Activated naive CD8-positive, alpha-beta T cell treated with anti-CD3 and anti-CD28 coated beads, Interleukin-2, amount 10 ng/mL, durations not matched to agents 7 days and 5 days (primary cell): ENCODE results near the gene TMEM184B. TPM values are rescaled to one million over a fixed set of nuclear protein-coding genes. Genes with fewer than 3 reads are reported as not detected.
"Not testable (repeated sequence)": the region's sequence is repeated elsewhere in the genome, so short reads cannot be mapped to it uniquely, and the experiment has no call there.

Source experiments
- ATAC-seq: fragments of 150-1000 bp; cut with Tn5 transposase; one replicate; pipeline ENCODE4 v1.10.0; 2021; ENCODE audit warnings: low read depth, moderate library complexity
- POLR2A ChIA-PET: fragments of 350-600 bp; sonication (Branson Sonifier 250); formaldehyde crosslinking; loops from one replicate; lab custom pipeline; 2021; ENCODE audit warnings: antibody characterized with exemption; lab: Charles Lee
- DNase-seq: peaks from one replicate; pipeline ENCODE4 v3.0.0; 2021
- H3K27ac Mint-ChIP-seq: one replicate; pipeline ENCODE4 v1.8.0; 2022; ENCODE audit warnings: mild to moderate bottlenecking, mixed read lengths
- H3K27me3 Mint-ChIP-seq: one replicate; pipeline ENCODE4 v1.8.0; 2022; ENCODE audit warnings: mild to moderate bottlenecking, moderate library complexity, mixed read lengths
- H3K36me3 Mint-ChIP-seq: one replicate; pipeline ENCODE4 v1.8.0; 2021; ENCODE audit warnings: mild to moderate bottlenecking, mixed read lengths
- H3K4me1 Mint-ChIP-seq: one replicate; pipeline ENCODE4 v1.8.0; 2021; ENCODE audit warnings: mixed read lengths
- H3K4me3 Mint-ChIP-seq: one replicate; pipeline ENCODE4 v1.8.0; 2022; ENCODE audit warnings: mild to moderate bottlenecking, moderate library complexity, mixed read lengths
- H3K9me3 Mint-ChIP-seq: one replicate; pipeline ENCODE4 v1.8.0; 2021; ENCODE audit warnings: mixed read lengths
- total RNA-seq, 2 experiments: library from RNA; stranded (reverse); gene quantifications; one replicate each; pipeline ENCODE4 v1.2.3, GENCODE V29; 2021

Gene TMEM184B
- total RNA-seq, 2 experiments from 2014 or later, result 29.7 to 31.5 TPM

GRCh38 chr22:38190581-38190980, 82.2 kb downstream of the TMEM184B start:
- H3K4me1 Mint-ChIP-seq, result peaks cover 12% of the 10 kb centered on the region
- no peak overlapping the region for H3K27ac Mint-ChIP-seq
- DNase-seq (no peak), ATAC-seq (no peak)
- no peak overlapping the region for H3K4me3 Mint-ChIP-seq
- POLR2A ChIA-PET, result no interaction called here
- H3K9me3 Mint-ChIP-seq, result no peaks in the 10 kb centered on the region
- peaks cover 3% of the 10 kb centered on the region for H3K27me3 Mint-ChIP-seq
- H3K36me3 Mint-ChIP-seq, result no peaks in the 10 kb centered on the region

GRCh38 chr22:38189104-38189503, 83.7 kb downstream of the TMEM184B start:
- Mint-ChIP-seq H3K27ac (no peak overlapping the region), H3K27me3 (peaks cover 8% of the 10 kb centered on the region), H3K9me3 (no peaks in the 10 kb centered on the region), H3K4me3 (no peak overlapping the region), H3K36me3 (no peaks in the 10 kb centered on the region), H3K4me1 (peaks cover 7% of the 10 kb centered on the region)
- ATAC-seq (no peak), DNase-seq (no peak)
- POLR2A ChIA-PET, result no interaction called here

DNA sequence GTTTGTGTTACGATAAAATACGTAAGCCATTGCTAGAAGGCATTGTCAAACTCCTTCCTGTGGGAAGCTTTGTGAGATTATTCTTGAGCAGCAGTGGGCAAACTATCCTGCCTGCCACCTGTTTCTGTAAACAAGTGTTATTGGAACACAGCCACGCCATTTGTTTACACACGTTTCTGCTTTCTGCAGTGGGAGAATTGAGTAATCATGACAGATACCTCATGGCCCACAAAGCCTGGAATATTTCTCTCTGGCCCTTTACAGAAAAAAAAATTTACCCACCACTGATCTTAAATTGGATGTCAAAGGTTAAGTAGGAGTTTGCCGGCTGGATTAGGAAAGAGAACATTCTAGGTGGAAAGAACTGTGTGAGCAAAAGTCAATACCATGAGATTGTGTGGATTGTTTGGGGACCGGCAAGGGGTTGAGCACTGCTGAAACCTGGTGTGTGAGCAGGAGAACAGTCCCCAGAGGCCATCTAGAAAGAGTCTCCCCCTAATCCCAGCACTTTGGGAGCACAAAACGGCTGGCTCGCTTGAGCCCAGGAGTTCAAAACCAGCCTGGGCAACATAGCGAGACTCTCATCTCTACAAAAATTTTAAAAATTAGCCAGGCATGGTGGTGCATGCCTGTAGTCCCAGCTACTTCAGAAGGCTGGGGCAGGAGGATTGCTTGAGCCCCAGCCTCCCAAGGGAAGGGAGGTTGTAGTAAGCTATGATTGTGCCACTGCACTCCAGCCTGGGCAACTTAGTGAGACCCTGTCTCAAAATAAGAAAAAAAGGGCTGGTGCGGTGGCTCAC, 85.2 kb downstream of the TMEM184B start:
- no peaks in the 10 kb centered on the region for H3K9me3 Mint-ChIP-seq
- H3K4me3 Mint-ChIP-seq, result no peak overlapping the region
- ATAC-seq (no peak), DNase-seq (no peak)
- H3K27ac Mint-ChIP-seq, result no peak overlapping the region
- H3K36me3 Mint-ChIP-seq, result no peaks in the 10 kb centered on the region
- peaks cover 8% of the 10 kb centered on the region for H3K27me3 Mint-ChIP-seq
- H3K4me1 Mint-ChIP-seq, result peaks cover 7% of the 10 kb centered on the region
- POLR2A ChIA-PET, result interaction anchor here (1.4 kb wide), 1 partner anchor 14 kb away, joined by 4 read pairs; the partner anchor contains the start of gene MAFF

DNA sequence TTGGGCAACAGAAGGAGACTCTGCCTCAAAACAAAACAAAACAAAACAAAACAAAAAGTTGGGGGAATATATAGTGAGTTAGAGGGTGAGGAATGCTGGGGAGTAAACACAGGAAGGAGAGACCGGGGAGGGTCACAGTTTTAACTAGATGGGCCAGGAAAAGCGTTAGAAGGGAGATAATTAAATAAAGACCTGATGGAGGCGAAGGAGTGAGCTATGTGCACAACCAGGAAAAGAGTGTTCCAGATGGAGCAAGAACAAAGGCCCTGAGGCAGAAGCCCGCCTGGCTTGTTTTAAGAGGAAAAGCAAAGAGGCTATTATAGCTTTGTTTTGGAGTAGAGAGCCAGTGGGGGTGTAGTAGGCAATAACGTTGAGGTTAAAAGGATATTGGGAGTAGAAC, 86.4 kb downstream of the TMEM184B start:
- H3K9me3 Mint-ChIP-seq, result no peaks in the 10 kb centered on the region
- no peak overlapping the region for H3K4me3 Mint-ChIP-seq
- DNase-seq (no peak), ATAC-seq (no peak)
- H3K36me3 Mint-ChIP-seq, result no peaks in the 10 kb centered on the region
- peaks cover 5% of the 10 kb centered on the region for H3K27me3 Mint-ChIP-seq
- POLR2A ChIA-PET, result interaction anchor here (0.6 kb wide), 1 partner anchor 15 kb away, joined by 3 read pairs; no protein-coding TSS in a partner anchor
- H3K4me1 Mint-ChIP-seq, result peaks cover 8% of the 10 kb centered on the region
- H3K27ac Mint-ChIP-seq, result no peak overlapping the region

GRCh38 chr22:38184788-38185187, 88.0 kb downstream of the TMEM184B start:
- peaks cover 24% of the 10 kb centered on the region for H3K4me1 Mint-ChIP-seq
- no peak overlapping the region for H3K4me3 Mint-ChIP-seq
- no peaks in the 10 kb centered on the region for H3K9me3 Mint-ChIP-seq
- ATAC-seq (no peak), DNase-seq (no peak)
- H3K27ac Mint-ChIP-seq, result no peak overlapping the region
- H3K27me3 Mint-ChIP-seq, result peaks cover 5% of the 10 kb centered on the region
- POLR2A ChIA-PET, result no interaction called here
- H3K36me3 Mint-ChIP-seq, result peaks cover 6% of the 10 kb centered on the region

- peak within 1 kb of the TSS; percentile 91 for H3K27ac Mint-ChIP-seq
- H3K9me3 Mint-ChIP-seq, result no peaks in the 10 kb centered on the region
- ATAC-seq (peak; percentile 91), DNase-seq (peak; percentile 99)
- H3K4me3 Mint-ChIP-seq, result peak within 1 kb of the TSS; percentile 95
- peaks cover 12% of the 10 kb centered on the region for H3K36me3 Mint-ChIP-seq
- H3K4me1 Mint-ChIP-seq, result peaks cover 43% of the 10 kb centered on the region
- H3K27me3 Mint-ChIP-seq, result peaks cover 5% of the 10 kb centered on the region
- POLR2A ChIA-PET, result interaction anchor here (0.6 to 5.0 kb wide), 8 partner anchors 9 to 284 kb away, joined by 3 to 78 read pairs (median 4); partner anchors contain the start of gene MAFF
Observed at GRCh38 chr22:38181453-38182200, 91.2 kb downstream of the TMEM184B start, which contains the start of gene PLA2G6. Gene PLA2G6 (minus strand): TSS chr22:38181830. CDS start chr22:38169426, 12,404 bp downstream.

DNA sequence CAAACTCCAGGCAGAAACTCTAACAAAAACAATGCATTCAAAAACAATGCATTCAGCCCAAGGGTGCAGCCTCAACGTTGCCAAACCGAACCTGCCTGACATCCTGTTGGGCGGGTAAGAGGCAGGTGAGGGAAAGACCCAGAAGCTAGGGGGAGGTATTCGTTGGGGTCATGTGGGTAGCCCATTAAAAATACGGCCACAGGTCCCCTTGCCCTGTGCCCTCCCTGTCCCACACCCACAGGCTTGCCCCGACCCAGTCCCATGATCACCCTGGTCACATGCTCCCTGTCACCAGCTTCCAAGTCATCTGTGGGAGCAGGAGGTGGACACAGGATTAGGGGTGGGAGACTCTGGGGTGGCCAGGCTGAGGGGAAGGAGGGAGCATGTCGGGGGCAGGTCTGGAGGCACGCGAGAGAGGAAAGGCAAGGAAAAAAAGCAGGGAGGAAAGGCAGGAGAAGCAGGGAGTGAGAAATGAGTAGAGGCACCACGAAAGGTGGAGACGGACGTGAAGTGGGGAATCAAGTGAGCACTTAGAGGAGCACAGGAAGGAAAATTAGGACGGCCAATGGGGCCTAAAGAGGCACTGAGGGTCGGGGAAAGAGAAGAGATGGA, 91.9 kb downstream of the TMEM184B start:
- POLR2A ChIA-PET, result interaction anchor here (2.2 to 5.0 kb wide), 2 partner anchors 18 to 22 kb away, joined by 8 to 78 read pairs; partner anchors contain the start of gene MAFF
- no peaks in the 10 kb centered on the region for H3K9me3 Mint-ChIP-seq
- H3K4me3 Mint-ChIP-seq, result peak overlapping the region; percentile 95
- H3K4me1 Mint-ChIP-seq, result peaks cover 49% of the 10 kb centered on the region
- H3K27ac Mint-ChIP-seq, result peak overlapping the region; percentile 91
- peaks cover 12% of the 10 kb centered on the region for H3K36me3 Mint-ChIP-seq
- DNase-seq (peak; percentile 57), ATAC-seq (peak; percentile 35)
- peaks cover 5% of the 10 kb centered on the region for H3K27me3 Mint-ChIP-seq

- ATAC-seq, H3K4me3 Mint-ChIP-seq, DNase-seq, H3K27me3 Mint-ChIP-seq, H3K9me3 Mint-ChIP-seq: not testable (repeated sequence)
- peaks cover 12% of the 10 kb centered on the region for H3K36me3 Mint-ChIP-seq
- H3K4me1 Mint-ChIP-seq, result peaks cover 56% of the 10 kb centered on the region
- H3K27ac Mint-ChIP-seq, result peak overlapping the region; percentile 58
- POLR2A ChIA-PET, result interaction anchor here (5.0 kb wide), 1 partner anchor 24 kb away, joined by 78 read pairs; the partner anchor contains the start of gene MAFF
Observed at GRCh38 chr22:38178605-38178937, 94.2 kb downstream of the TMEM184B start.

DNA sequence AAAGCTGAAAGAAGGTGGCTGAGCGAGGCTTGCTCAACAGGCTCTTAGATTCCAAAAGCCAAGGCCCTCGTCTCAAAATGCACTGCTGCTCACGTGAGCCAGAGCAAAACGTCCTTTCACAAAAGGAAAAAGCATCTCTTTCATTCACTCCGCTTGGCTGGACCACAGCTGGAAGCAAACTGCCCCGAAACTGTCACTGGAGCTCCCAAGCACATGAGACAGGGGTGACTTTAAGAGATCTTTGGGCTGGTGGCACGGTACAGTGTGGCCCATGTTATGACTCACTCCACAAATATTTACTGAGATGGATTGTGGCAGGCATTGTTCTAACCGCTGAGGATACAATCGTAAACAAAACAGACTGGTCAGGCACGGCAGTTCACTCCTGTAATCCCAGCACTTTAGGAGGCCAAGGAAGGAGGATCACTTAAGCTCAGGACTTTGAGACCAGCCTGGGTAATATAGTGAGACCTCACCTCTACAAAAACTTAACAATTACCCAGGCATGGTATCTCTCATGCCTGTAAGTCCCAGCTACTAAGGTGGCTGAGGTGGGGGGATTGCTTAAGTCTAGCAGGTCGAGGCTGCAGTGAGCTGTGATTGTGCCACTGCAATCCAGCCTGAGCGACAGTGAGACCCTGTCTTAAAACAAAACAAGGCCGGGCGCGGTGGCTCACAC, 94.7 kb downstream of the TMEM184B start:
- no peaks in the 10 kb centered on the region for H3K9me3 Mint-ChIP-seq
- H3K27me3 Mint-ChIP-seq, result no peaks in the 10 kb centered on the region
- DNase-seq, result no peak
- H3K4me1 Mint-ChIP-seq, result peaks cover 61% of the 10 kb centered on the region
- H3K36me3 Mint-ChIP-seq, result peaks cover 12% of the 10 kb centered on the region
- no peak overlapping the region for H3K27ac Mint-ChIP-seq
- POLR2A ChIA-PET, result interaction anchor here (5.0 kb wide), 1 partner anchor 25 kb away, joined by 78 read pairs; the partner anchor contains the start of gene MAFF
- no peak for ATAC-seq
- no peak overlapping the region for H3K4me3 Mint-ChIP-seq

DNA sequence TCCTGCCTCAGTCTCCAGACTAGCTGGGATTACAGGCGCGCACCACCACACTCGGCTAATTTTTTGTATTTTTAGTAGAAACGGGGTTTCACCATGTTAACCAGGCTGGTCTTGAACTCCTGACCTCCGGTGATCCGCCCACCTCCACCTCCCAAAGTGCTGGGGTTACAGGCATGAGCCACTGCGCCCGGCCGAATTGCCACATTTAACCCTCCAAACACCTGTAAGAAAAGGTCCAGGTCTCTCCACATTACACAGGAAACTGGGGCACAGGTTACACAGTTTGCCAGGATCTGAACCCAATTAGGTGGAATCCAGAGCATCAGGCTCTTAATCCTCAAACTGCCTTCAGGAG, 95.3 kb downstream of the TMEM184B start:
- not testable (repeated sequence) for H3K4me3 Mint-ChIP-seq, ATAC-seq, DNase-seq, H3K27me3 Mint-ChIP-seq, H3K9me3 Mint-ChIP-seq
- POLR2A ChIA-PET, result interaction anchor here (0.8 to 5.0 kb wide), 2 partner anchors 11 to 25 kb away, joined by 3 to 78 read pairs; partner anchors contain the start of gene MAFF
- Mint-ChIP-seq H3K4me1 (peaks cover 63% of the 10 kb centered on the region), H3K36me3 (peaks cover 12% of the 10 kb centered on the region), H3K27ac (peak overlapping the region; percentile 16)

- peaks cover 12% of the 10 kb centered on the region for H3K36me3 Mint-ChIP-seq
- DNase-seq (no peak), ATAC-seq (no peak)
- peak overlapping the region; percentile 29 for H3K4me3 Mint-ChIP-seq
- POLR2A ChIA-PET, result interaction anchor here (0.7 to 1.1 kb wide), 5 partner anchors 11 to 27 kb away, joined by 3 to 13 read pairs (median 6); partner anchors contain the start of gene MAFF
- no peaks in the 10 kb centered on the region for H3K27me3 Mint-ChIP-seq
- peaks cover 68% of the 10 kb centered on the region for H3K4me1 Mint-ChIP-seq
- H3K27ac Mint-ChIP-seq, result peak overlapping the region; percentile 64
- H3K9me3 Mint-ChIP-seq, result no peaks in the 10 kb centered on the region
Observed at GRCh38 chr22:38177044-38177443, 95.8 kb downstream of the TMEM184B start.

DNA sequence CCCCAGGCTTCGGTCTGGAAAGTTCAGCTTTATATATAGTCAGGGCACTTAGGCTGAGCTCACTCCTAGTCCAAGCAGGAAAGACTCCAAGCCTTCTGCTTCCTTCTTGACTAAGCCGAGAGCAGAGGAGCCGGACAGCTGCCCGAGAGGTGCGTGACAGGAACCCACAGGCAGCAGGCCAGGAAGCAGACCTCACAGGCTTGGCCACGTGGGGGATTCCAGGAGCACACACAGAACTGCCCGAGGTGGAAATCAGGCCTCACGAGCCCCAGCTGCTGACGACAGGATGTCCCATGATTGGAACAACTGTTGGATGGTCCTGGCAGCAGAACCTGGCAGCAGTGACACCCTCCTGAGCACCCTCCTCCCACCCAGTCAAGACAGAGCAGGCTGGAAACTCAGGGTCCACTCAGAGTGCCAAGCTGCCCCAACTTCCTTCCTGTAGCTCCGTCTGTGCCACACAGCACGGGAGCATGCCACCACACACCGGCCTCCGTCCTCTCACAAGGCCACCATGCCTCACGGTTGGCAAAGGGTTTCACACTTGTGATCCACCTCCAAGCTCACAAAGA, 96.6 kb downstream of the TMEM184B start:
- ATAC-seq, result peak; percentile 26
- Mint-ChIP-seq H3K36me3 (peaks cover 10% of the 10 kb centered on the region), H3K9me3 (no peaks in the 10 kb centered on the region), H3K4me3 (peak overlapping the region; percentile 29), H3K27ac (peak overlapping the region; percentile 64), H3K27me3 (no peaks in the 10 kb centered on the region), H3K4me1 (peaks cover 66% of the 10 kb centered on the region)
- peak; percentile 35 for DNase-seq
- POLR2A ChIA-PET, result interaction anchor here (0.5 to 1.1 kb wide), 4 partner anchors 14 to 28 kb away, joined by 3 to 13 read pairs (median 5); partner anchors contain the start of gene MAFF
